GM12865 (cell line): Measurements from ENCODE around the gene C9orf50.
A peak's percentile ranks its signal among the peaks of the same experiment; 100 is the strongest.

Experiments used
- DNase-seq: peaks from one replicate; pipeline ENCODE4 v3.0.0; 2010; ENCODE audit warnings: low read depth
- H3K4me3 ChIP-seq: 2 replicates; pipeline ENCODE4 v1.5.1; 2011; ENCODE audit warnings: mild to moderate bottlenecking, low read depth, low read length, control low read depth
- CTCF ChIP-seq: IDR thresholded peaks from 2 replicates; pipeline ENCODE4 v1.5.1; 2011; ENCODE audit warnings: low read length, control low read depth, low read depth, inconsistent platforms; ENCODE audit not compliant: insufficient read depth; ENCODE audit errors: missing control alignments

The C9orf50 gene

GRCh38 chr9:129626079-129626624 lies 5.3 kb upstream of the C9orf50 start, which contains the start of gene NTMT1:
Gene NTMT1 (plus strand): TSS chr9:129626163. CDS start chr9:129632704, 6,541 bp downstream.
- peak within 1 kb of the TSS; percentile 88 for H3K4me3 ChIP-seq
- DNase-seq = peak; percentile 91
- no peak for TF ChIP-seq CTCF

GRCh38 chr9:129624947-129625346 lies 4.0 kb upstream of the C9orf50 start:
- peak; percentile 24 for DNase-seq
- TF ChIP-seq CTCF = no peak
- no peak overlapping the region for H3K4me3 ChIP-seq

GRCh38 chr9:129624168-129624759 lies 3.4 kb upstream of the C9orf50 start:
- peak; percentile 59 for DNase-seq
- peak; percentile 82 for TF ChIP-seq CTCF
- no peak overlapping the region for H3K4me3 ChIP-seq

- H3K4me3 ChIP-seq = no peak overlapping the region
- TF ChIP-seq CTCF = no peak
- DNase-seq = no peak
These were observed 2.4 kb upstream of the C9orf50 start for GRCh38 chr9:129623331-129623730.

GRCh38 chr9:129619787-129620668 lies 873 bp downstream of the C9orf50 start:
- TF ChIP-seq CTCF = no peak
- no peak for DNase-seq
- H3K4me3 ChIP-seq = no peak overlapping the region

- no peak overlapping the region for H3K4me3 ChIP-seq
- peak; percentile 35 for TF ChIP-seq CTCF
- peak; percentile 31 for DNase-seq
These were observed 3.7 kb downstream of the C9orf50 start for GRCh38 chr9:129617167-129617566.
